ENCODE measurements around the gene WNT9A. TPM values are rescaled to one million over a fixed set of nuclear protein-coding genes. Genes with fewer than 3 reads are reported as not detected.

The WNT9A gene
- total and polyA plus RNA-seq, 7 donors: 7.6 to 49.7 (median 22.0) TPM

DNA sequence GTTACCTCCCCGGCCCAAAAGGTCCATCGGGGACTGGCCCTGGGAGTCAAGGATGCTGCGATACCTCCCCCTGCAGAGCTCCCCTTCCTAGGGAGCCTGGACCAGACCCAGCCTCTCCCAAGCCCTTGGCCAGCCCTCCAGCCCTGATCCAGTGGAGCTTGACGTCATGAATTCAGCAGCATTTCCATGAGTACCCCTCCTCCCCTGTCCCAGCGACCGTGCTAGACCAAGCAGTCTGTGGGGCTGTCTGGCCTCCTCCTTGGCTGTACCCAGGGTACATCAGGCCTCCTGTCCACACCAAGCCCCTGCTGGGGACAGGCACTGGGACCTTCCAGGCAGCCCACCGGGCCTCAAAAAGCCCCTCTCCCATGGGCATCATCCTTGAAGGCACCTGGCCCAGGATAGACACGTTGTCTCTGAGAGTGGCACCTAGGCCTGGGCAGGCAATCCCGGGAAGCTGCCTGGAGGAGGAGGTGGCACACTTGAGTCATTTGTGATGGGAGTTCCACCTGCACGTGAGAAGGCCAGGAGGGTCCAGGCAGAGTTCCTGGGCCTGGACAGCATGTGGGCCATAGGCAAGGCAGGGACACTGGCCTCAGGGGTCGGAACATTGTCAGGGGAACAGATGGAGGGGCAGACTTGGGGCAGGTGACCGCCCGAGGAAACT is 46.4 kb downstream of the WNT9A start:
- Histone ChIP-seq H3K4me3 (no peak overlapping the region), H3K36me3 (ENCODE audit: insufficient read depth in 1 of 2, low read depth in 1 of 2) (no peaks in the 10 kb centered on the region), H3K9me3 (no peaks in the 10 kb centered on the region), H3K27ac (no peak overlapping the region), H3K4me1 (no peaks in the 10 kb centered on the region), H3K27me3 (ENCODE audit: insufficient read depth in 3 of 3, low read length in 2 of 3) (no peaks in the 10 kb centered on the region)
- DNase-seq (peak; percentile 7 to 40), ATAC-seq (no peak)
- TF ChIP-seq, protein P1, sequence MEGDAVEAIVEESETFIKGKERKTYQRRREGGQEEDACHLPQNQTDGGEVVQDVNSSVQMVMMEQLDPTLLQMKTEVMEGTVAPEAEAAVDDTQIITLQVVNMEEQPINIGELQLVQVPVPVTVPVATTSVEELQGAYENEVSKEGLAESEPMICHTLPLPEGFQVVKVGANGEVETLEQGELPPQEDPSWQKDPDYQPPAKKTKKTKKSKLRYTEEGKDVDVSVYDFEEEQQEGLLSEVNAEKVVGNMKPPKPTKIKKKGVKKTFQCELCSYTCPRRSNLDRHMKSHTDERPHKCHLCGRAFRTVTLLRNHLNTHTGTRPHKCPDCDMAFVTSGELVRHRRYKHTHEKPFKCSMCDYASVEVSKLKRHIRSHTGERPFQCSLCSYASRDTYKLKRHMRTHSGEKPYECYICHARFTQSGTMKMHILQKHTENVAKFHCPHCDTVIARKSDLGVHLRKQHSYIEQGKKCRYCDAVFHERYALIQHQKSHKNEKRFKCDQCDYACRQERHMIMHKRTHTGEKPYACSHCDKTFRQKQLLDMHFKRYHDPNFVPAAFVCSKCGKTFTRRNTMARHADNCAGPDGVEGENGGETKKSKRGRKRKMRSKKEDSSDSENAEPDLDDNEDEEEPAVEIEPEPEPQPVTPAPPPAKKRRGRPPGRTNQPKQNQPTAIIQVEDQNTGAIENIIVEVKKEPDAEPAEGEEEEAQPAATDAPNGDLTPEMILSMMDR (IDR thresholded peaks at IDR 0.05): no peak
- intact Hi-C loops (cut with DNase I): no loop called here
- WGBS, 3 donors: 93 to 96% (median 93%) methylated on average over 13 of the region's 13 CpGs

GRCh38 chr1:227900571-227901051 is 47.1 kb downstream of the WNT9A start:
- H3K36me3 ChIP-seq (ENCODE audit: insufficient read depth in 1 of 2, low read depth in 1 of 2): no peaks in the 10 kb centered on the region
- WGBS, 3 donors: 91 to 96% (median 93%) methylated on average over 13 of the region's 13 CpGs
- DNase-seq (peak in 1 of 2 donors; percentile 36), ATAC-seq (no peak)
- no peaks in the 10 kb centered on the region for H3K4me1 ChIP-seq
- no peak overlapping the region for H3K4me3 ChIP-seq
- TF ChIP-seq, protein P1 (IDR thresholded peaks at IDR 0.05): no peak
- no peaks in the 10 kb centered on the region for H3K9me3 ChIP-seq
- intact Hi-C loops (cut with DNase I): no loop called here
- no peak overlapping the region for H3K27ac ChIP-seq
- no peaks in the 10 kb centered on the region for H3K27me3 ChIP-seq (ENCODE audit: insufficient read depth in 3 of 3, low read length in 2 of 3)

DNA sequence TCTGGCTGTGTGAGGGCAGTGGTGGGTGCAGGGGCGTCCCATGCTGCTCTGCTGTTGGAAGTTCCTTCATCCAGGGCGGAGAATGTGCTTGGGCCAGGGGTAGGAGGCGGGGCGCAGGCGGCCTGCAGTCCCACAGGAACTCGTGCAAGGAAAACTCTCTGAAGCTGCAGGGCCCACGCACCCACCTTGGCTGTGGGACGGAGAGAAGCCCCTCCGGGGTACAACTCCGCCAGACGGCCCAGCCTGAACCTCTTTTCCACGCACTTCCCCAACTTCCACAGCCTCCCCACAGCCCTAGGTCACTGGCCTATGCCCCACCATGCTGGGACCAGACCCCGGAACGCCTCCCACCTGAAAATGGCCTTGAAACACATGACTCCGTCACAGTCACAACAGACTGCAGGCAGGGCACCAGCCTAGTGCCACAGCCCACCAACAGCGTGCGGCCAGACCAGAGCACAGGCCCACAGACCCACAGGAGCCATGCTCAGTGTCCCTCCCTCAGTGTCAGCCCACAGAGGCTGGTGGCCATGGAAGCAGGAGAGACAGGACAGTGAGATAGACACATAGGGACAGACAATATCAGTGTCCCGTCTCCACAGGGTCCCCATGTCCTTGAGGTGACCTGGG is 47.8 kb downstream of the WNT9A start:
- H3K27me3 ChIP-seq (ENCODE audit: insufficient read depth in 3 of 3, low read length in 2 of 3): no peaks in the 10 kb centered on the region
- H3K4me1 ChIP-seq: no peaks in the 10 kb centered on the region
- no peaks in the 10 kb centered on the region for H3K9me3 ChIP-seq
- no peak overlapping the region for H3K27ac ChIP-seq
- TF ChIP-seq, protein P1 (IDR thresholded peaks at IDR 0.05): no peak
- H3K36me3 ChIP-seq (ENCODE audit: insufficient read depth in 1 of 2, low read depth in 1 of 2): no peaks in the 10 kb centered on the region
- DNase-seq: peak; percentile 4 to 26
- intact Hi-C loops (cut with DNase I): no loop called here
- 78 to 81% (median 80%) methylated on average over 15 to 18 of the region's 18 CpGs for WGBS, 3 donors
- ATAC-seq: no peak
- H3K4me3 ChIP-seq: no peak overlapping the region

- TF ChIP-seq, protein P1 (IDR thresholded peaks at IDR 0.05): no peak
- H3K27ac ChIP-seq: no peak overlapping the region
- H3K27me3 ChIP-seq (ENCODE audit: insufficient read depth in 3 of 3, low read length in 2 of 3): no peaks in the 10 kb centered on the region
- WGBS, 3 donors: 58 to 71% (median 68%) methylated on average over 10 to 12 of the region's 12 CpGs
- no peaks in the 10 kb centered on the region for H3K9me3 ChIP-seq
- peak in 1 of 2 donors; percentile 37 for DNase-seq
- no peaks in the 10 kb centered on the region for H3K4me1 ChIP-seq
- intact Hi-C loops (cut with DNase I): no loop called here
- no peak for ATAC-seq
- H3K4me3 ChIP-seq: no peak overlapping the region
- no peaks in the 10 kb centered on the region for H3K36me3 ChIP-seq (ENCODE audit: insufficient read depth in 1 of 2, low read depth in 1 of 2)
Measured at GRCh38 chr1:227899141-227899819, 48.5 kb downstream of the WNT9A start.

All from psoas muscle (tissue), 8 donors.